ENCODE measurements around the gene GLIS1.

Gene GLIS1

GRCh38 chr1:53532377-53532776 lies 206.6 kb downstream of the GLIS1 start:
- Histone ChIP-seq H3K4me1 (ENCODE audit: control insufficient read depth in 5 of 5, insufficient read depth in 5 of 5, low read length in 5 of 5) (peaks cover 0 to 5% (median 0%) of the 10 kb centered on the region in 5 donors), H3K36me3 (ENCODE audit: control insufficient read depth in 5 of 5, insufficient read depth in 5 of 5, low read length in 5 of 5) (no peaks in the 10 kb centered on the region), H3K9ac (ENCODE audit: low read length in 5 of 5) (no peak overlapping the region), H3K27ac (ENCODE audit: low read depth, low read length) (no peak overlapping the region), H3K27me3 (ENCODE audit: control insufficient read depth in 5 of 5, insufficient read depth in 4 of 5, low read length in 5 of 5) (peaks cover 0 to 7% (median 3%) of the 10 kb centered on the region in 5 donors), H3K4me3 (ENCODE audit: low read depth in 1 of 5, low read length in 5 of 5) (no peak overlapping the region), H3K9me3 (ENCODE audit: control insufficient read depth in 5 of 5, low read length in 5 of 5) (no peaks in the 10 kb centered on the region)

- Histone ChIP-seq H3K9me3 (ENCODE audit: control insufficient read depth in 5 of 5, low read length in 5 of 5) (no peaks in the 10 kb centered on the region), H3K4me3 (ENCODE audit: low read depth in 1 of 5, low read length in 5 of 5) (no peak overlapping the region)
These were observed 208.4 kb downstream of the GLIS1 start for GRCh38 chr1:53530550-53530949.

GRCh38 chr1:53529555-53529954 lies 209.4 kb downstream of the GLIS1 start:
- Histone ChIP-seq H3K9me3 (ENCODE audit: control insufficient read depth in 5 of 5, low read length in 5 of 5) (no peaks in the 10 kb centered on the region), H3K4me3 (ENCODE audit: low read depth in 1 of 5, low read length in 5 of 5) (no peak overlapping the region), H3K27ac (ENCODE audit: low read depth, low read length) (no peak overlapping the region), H3K36me3 (ENCODE audit: control insufficient read depth in 5 of 5, insufficient read depth in 5 of 5, low read length in 5 of 5) (no peaks in the 10 kb centered on the region), H3K4me1 (ENCODE audit: control insufficient read depth in 5 of 5, insufficient read depth in 5 of 5, low read length in 5 of 5) (peaks cover 4 to 23% (median 19%) of the 10 kb centered on the region in 5 donors), H3K27me3 (ENCODE audit: control insufficient read depth in 5 of 5, insufficient read depth in 4 of 5, low read length in 5 of 5) (peaks cover 0 to 7% (median 0%) of the 10 kb centered on the region in 5 donors), H3K9ac (ENCODE audit: low read length in 5 of 5) (no peak overlapping the region)

More at GRCh38 chr1:53530550-53530949, 208.4 kb downstream of the GLIS1 start:
- H3K4me1 ChIP-seq (ENCODE audit: control insufficient read depth in 5 of 5, insufficient read depth in 5 of 5, low read length in 5 of 5), result peaks cover 4 to 20% (median 14%) of the 10 kb centered on the region in 5 donors
- no peak overlapping the region for H3K9ac ChIP-seq (ENCODE audit: low read length in 5 of 5)
- no peak overlapping the region for H3K27ac ChIP-seq (ENCODE audit: low read depth, low read length)
- H3K36me3 ChIP-seq (ENCODE audit: control insufficient read depth in 5 of 5, insufficient read depth in 5 of 5, low read length in 5 of 5), result no peaks in the 10 kb centered on the region
- peaks cover 0 to 7% (median 3%) of the 10 kb centered on the region in 5 donors for H3K27me3 ChIP-seq (ENCODE audit: control insufficient read depth in 5 of 5, insufficient read depth in 4 of 5, low read length in 5 of 5)

- peaks cover 4 to 21% (median 19%) of the 10 kb centered on the region in 5 donors for H3K4me1 ChIP-seq (ENCODE audit: control insufficient read depth in 5 of 5, insufficient read depth in 5 of 5, low read length in 5 of 5)
- H3K27me3 ChIP-seq (ENCODE audit: control insufficient read depth in 5 of 5, insufficient read depth in 4 of 5, low read length in 5 of 5), result no peaks in the 10 kb centered on the region
- no peaks in the 10 kb centered on the region for H3K36me3 ChIP-seq (ENCODE audit: control insufficient read depth in 5 of 5, insufficient read depth in 5 of 5, low read length in 5 of 5)
- H3K9ac ChIP-seq (ENCODE audit: low read length in 5 of 5), result no peak overlapping the region
- H3K4me3 ChIP-seq (ENCODE audit: low read depth in 1 of 5, low read length in 5 of 5), result no peak overlapping the region
- H3K27ac ChIP-seq (ENCODE audit: low read depth, low read length), result no peak overlapping the region
- no peaks in the 10 kb centered on the region for H3K9me3 ChIP-seq (ENCODE audit: control insufficient read depth in 5 of 5, low read length in 5 of 5)
These were observed 211.6 kb downstream of the GLIS1 start for GRCh38 chr1:53527368-53527767.

GRCh38 chr1:53526451-53527101 lies 212.4 kb downstream of the GLIS1 start:
- H3K36me3 ChIP-seq (ENCODE audit: control insufficient read depth in 5 of 5, insufficient read depth in 5 of 5, low read length in 5 of 5), result no peaks in the 10 kb centered on the region
- H3K4me1 ChIP-seq (ENCODE audit: control insufficient read depth in 5 of 5, insufficient read depth in 5 of 5, low read length in 5 of 5), result peaks cover 4 to 20% (median 18%) of the 10 kb centered on the region in 5 donors
- H3K9ac ChIP-seq (ENCODE audit: low read length in 5 of 5), result no peak overlapping the region
- no peaks in the 10 kb centered on the region for H3K27me3 ChIP-seq (ENCODE audit: control insufficient read depth in 5 of 5, insufficient read depth in 4 of 5, low read length in 5 of 5)
- H3K4me3 ChIP-seq (ENCODE audit: low read depth in 1 of 5, low read length in 5 of 5), result peak overlapping the region in 2 of 5 donors; percentile 3 to 28
- no peaks in the 10 kb centered on the region for H3K9me3 ChIP-seq (ENCODE audit: control insufficient read depth in 5 of 5, low read length in 5 of 5)
- H3K27ac ChIP-seq (ENCODE audit: low read depth, low read length), result no peak overlapping the region

GRCh38 chr1:53525595-53525994 lies 213.4 kb downstream of the GLIS1 start:
- H3K9ac ChIP-seq (ENCODE audit: low read length in 5 of 5), result no peak overlapping the region
- no peaks in the 10 kb centered on the region for H3K36me3 ChIP-seq (ENCODE audit: control insufficient read depth in 5 of 5, insufficient read depth in 5 of 5, low read length in 5 of 5)
- no peak overlapping the region for H3K27ac ChIP-seq (ENCODE audit: low read depth, low read length)
- H3K4me3 ChIP-seq (ENCODE audit: low read depth in 1 of 5, low read length in 5 of 5), result no peak overlapping the region
- peaks cover 4 to 20% (median 18%) of the 10 kb centered on the region in 5 donors for H3K4me1 ChIP-seq (ENCODE audit: control insufficient read depth in 5 of 5, insufficient read depth in 5 of 5, low read length in 5 of 5)
- H3K27me3 ChIP-seq (ENCODE audit: control insufficient read depth in 5 of 5, insufficient read depth in 4 of 5, low read length in 5 of 5), result no peaks in the 10 kb centered on the region
- H3K9me3 ChIP-seq (ENCODE audit: control insufficient read depth in 5 of 5, low read length in 5 of 5), result no peaks in the 10 kb centered on the region

- H3K9ac ChIP-seq (ENCODE audit: low read length in 5 of 5), result no peak overlapping the region
- H3K9me3 ChIP-seq (ENCODE audit: control insufficient read depth in 5 of 5, low read length in 5 of 5), result no peaks in the 10 kb centered on the region
- H3K27ac ChIP-seq (ENCODE audit: low read depth, low read length), result no peak overlapping the region
- H3K4me1 ChIP-seq (ENCODE audit: control insufficient read depth in 5 of 5, insufficient read depth in 5 of 5, low read length in 5 of 5), result peaks cover 4 to 20% (median 18%) of the 10 kb centered on the region in 5 donors
- H3K4me3 ChIP-seq (ENCODE audit: low read depth in 1 of 5, low read length in 5 of 5), result no peak overlapping the region
- H3K27me3 ChIP-seq (ENCODE audit: control insufficient read depth in 5 of 5, insufficient read depth in 4 of 5, low read length in 5 of 5), result no peaks in the 10 kb centered on the region
- H3K36me3 ChIP-seq (ENCODE audit: control insufficient read depth in 5 of 5, insufficient read depth in 5 of 5, low read length in 5 of 5), result no peaks in the 10 kb centered on the region
These were observed 214.3 kb downstream of the GLIS1 start for GRCh38 chr1:53524428-53525375.

GRCh38 chr1:53521924-53522552 lies 216.9 kb downstream of the GLIS1 start:
- H3K27me3 ChIP-seq (ENCODE audit: control insufficient read depth in 5 of 5, insufficient read depth in 4 of 5, low read length in 5 of 5), result no peaks in the 10 kb centered on the region
- no peak overlapping the region for H3K4me3 ChIP-seq (ENCODE audit: low read depth in 1 of 5, low read length in 5 of 5)
- peaks cover 2 to 16% (median 15%) of the 10 kb centered on the region in 5 donors for H3K4me1 ChIP-seq (ENCODE audit: control insufficient read depth in 5 of 5, insufficient read depth in 5 of 5, low read length in 5 of 5)
- no peak overlapping the region for H3K9ac ChIP-seq (ENCODE audit: low read length in 5 of 5)
- H3K36me3 ChIP-seq (ENCODE audit: control insufficient read depth in 5 of 5, insufficient read depth in 5 of 5, low read length in 5 of 5), result no peaks in the 10 kb centered on the region
- no peak overlapping the region for H3K27ac ChIP-seq (ENCODE audit: low read depth, low read length)
- H3K9me3 ChIP-seq (ENCODE audit: control insufficient read depth in 5 of 5, low read length in 5 of 5), result no peaks in the 10 kb centered on the region

- Histone ChIP-seq H3K4me1 (ENCODE audit: control insufficient read depth in 5 of 5, insufficient read depth in 5 of 5, low read length in 5 of 5) (peaks cover 0 to 6% (median 3%) of the 10 kb centered on the region in 5 donors), H3K9ac (ENCODE audit: low read length in 5 of 5) (no peak overlapping the region), H3K36me3 (ENCODE audit: control insufficient read depth in 5 of 5, insufficient read depth in 5 of 5, low read length in 5 of 5) (no peaks in the 10 kb centered on the region), H3K27ac (ENCODE audit: low read depth, low read length) (no peak overlapping the region), H3K27me3 (ENCODE audit: control insufficient read depth in 5 of 5, insufficient read depth in 4 of 5, low read length in 5 of 5) (no peaks in the 10 kb centered on the region), H3K9me3 (ENCODE audit: control insufficient read depth in 5 of 5, low read length in 5 of 5) (no peaks in the 10 kb centered on the region), H3K4me3 (ENCODE audit: low read depth in 1 of 5, low read length in 5 of 5) (no peak overlapping the region)
These were observed 218.5 kb downstream of the GLIS1 start for GRCh38 chr1:53520481-53520880.

Measured in subcutaneous abdominal adipose tissue (tissue), 5 donors.